ENCODE results near the gene NFYB.

DNA sequence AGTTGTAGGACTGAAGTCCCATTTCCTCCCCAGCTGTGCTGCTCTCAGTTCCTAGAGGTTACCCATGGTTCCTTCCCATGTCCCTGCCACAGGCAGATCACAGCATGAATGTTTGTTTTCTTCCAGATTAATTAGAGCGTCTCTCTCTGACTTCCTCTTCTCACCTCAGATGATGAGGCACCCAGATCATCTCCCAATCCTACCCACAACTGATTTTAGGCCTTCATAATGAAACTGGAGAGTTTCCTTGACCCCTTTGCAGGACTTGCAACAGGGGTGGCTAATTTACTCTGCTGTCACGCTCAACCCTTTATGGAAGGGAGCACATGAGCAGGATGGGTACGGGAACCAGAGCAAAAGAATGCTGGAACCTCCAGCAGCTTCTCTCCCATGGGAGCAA is 45.4 kb upstream of the NFYB start:
- TF ChIP-seq, protein P1, sequence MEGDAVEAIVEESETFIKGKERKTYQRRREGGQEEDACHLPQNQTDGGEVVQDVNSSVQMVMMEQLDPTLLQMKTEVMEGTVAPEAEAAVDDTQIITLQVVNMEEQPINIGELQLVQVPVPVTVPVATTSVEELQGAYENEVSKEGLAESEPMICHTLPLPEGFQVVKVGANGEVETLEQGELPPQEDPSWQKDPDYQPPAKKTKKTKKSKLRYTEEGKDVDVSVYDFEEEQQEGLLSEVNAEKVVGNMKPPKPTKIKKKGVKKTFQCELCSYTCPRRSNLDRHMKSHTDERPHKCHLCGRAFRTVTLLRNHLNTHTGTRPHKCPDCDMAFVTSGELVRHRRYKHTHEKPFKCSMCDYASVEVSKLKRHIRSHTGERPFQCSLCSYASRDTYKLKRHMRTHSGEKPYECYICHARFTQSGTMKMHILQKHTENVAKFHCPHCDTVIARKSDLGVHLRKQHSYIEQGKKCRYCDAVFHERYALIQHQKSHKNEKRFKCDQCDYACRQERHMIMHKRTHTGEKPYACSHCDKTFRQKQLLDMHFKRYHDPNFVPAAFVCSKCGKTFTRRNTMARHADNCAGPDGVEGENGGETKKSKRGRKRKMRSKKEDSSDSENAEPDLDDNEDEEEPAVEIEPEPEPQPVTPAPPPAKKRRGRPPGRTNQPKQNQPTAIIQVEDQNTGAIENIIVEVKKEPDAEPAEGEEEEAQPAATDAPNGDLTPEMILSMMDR (IDR thresholded peaks at IDR 0.05) = no peak
- TF ChIP-seq EZH2phosphoT487 (IDR thresholded peaks at IDR 0.05) = no peak
